ENCODE results near the gene DAPK1.

- no peak for TF ChIP-seq CTCF (IDR thresholded peaks at IDR 0.05)
- TF ChIP-seq POLR2A (IDR thresholded peaks at IDR 0.05) = no peak
Observed at GRCh38 chr9:87646546-87646945, 148.9 kb downstream of the DAPK1 start.

Data from testis (tissue), 2 donors.